GM10847 (cell line): ENCODE measurements around the gene JAM3.

Experiments
- POLR2A ChIP-seq: IDR thresholded peaks from 2 replicates; pipeline ENCODE4 v1.6.1; 2011; ENCODE audit not compliant: insufficient read length; ENCODE audit errors: extremely low read depth

The JAM3 gene

DNA sequence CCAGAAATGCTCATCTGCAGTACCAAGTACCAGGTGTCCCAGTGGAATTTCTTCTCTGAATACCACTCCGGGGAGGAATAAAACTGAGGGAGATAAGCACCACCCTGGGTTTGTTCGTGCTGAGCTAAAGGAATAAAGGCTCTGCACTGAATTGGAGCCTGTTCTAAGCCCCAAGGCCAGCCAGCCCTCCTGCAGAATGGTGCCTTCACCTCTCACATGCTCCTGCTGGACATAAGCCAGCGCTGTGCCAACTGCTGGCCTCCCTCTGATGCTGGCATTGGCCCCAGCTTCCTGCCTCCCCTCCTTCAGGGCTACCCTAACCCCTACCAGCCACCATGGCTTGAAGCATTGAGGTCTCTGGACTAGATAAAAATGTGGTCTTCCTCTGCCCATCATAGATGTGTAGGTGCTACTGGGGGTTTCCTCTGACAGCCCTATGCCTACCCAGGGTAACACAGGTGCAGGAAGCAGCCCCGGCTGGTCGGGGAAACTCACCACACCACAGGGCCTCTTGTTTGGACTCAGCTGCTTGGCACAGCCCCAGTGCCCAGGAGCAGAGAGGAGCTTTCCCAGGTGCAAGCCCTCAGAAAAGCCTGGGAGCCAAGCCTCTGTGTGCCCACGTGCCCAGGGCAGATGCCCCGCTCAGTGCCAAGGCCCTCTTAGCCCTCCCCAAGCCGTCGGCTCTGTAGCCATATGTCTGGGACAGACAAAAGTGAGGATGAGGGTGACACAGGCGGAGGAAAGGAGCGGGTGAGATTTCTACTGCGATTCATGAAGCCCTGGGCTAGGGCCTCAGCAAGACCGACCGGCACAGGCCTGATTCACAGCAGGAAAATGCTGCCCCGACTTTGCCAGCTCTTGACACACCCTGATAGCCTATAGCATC is 34.1 kb upstream of the JAM3 start:
- TF ChIP-seq POLR2A: no peak

DNA sequence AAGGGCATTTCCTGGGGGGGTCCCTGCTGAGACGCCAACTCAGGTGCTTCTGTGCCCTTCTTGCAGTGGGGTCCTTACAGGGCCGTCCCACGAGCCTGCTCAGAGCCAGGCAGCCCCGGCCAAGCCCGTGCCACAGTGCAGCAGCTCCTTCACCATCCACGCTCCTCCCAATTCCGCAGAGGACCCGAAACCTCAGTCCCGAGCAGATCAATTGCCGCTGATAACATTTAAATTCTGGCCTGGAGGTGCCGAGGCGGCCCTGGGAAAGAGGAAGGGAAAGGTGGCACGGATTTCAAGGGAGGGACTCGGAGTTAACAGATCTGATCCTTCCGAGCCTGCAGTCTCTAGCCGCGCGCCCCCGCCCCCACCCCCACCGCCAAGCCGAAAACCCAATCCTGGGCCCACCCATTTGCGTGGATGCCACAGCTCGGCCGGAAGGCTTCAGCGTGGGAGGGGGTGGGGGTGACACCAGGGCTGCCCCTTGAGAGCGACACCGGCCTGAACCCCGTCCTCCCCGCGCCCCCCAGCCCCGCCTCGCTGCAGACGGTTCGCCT is 32.3 kb upstream of the JAM3 start:
- no peak for TF ChIP-seq POLR2A

DNA sequence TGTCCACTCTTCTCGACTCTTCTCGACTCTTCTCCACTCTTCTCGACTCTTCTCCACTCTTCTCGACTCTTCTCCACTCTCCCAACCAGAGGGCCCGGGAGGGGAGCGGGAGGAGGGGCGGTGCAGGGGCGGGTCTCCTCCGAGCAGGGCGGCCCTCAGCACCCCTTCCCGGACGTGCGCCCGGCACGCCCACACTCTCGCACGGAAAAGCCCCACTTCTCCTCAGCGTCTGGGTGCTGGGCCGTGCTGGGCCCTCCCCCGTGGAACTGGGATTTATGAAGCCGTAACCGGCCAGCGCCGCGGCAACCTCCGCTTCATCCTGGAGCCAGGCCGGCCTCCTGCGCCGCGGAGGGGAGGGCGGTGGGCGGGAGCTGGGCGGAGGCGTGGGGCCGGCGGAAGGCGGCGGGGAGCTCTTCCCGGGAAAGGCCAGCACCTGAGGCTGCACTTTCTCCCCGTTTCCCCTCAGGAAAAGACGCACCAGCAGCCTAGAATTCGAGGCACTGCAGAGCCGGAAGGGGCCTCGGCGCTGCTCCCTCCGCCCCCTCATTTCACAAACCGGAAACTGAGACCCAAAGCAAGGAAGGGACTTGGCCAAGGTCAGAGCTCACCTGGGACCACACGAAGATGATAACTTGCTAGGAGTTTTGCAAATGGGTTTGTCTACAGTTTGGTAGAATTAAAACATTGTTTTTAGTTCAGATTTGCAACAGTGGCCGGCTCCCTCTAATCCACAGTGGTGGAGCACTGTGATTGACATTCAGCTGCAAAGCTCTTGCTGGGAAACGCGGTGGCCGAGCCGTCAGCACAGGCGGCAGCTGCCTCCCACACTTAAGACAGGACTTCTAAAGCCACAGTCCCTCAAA is 31.6 kb upstream of the JAM3 start:
- TF ChIP-seq POLR2A: no peak

DNA sequence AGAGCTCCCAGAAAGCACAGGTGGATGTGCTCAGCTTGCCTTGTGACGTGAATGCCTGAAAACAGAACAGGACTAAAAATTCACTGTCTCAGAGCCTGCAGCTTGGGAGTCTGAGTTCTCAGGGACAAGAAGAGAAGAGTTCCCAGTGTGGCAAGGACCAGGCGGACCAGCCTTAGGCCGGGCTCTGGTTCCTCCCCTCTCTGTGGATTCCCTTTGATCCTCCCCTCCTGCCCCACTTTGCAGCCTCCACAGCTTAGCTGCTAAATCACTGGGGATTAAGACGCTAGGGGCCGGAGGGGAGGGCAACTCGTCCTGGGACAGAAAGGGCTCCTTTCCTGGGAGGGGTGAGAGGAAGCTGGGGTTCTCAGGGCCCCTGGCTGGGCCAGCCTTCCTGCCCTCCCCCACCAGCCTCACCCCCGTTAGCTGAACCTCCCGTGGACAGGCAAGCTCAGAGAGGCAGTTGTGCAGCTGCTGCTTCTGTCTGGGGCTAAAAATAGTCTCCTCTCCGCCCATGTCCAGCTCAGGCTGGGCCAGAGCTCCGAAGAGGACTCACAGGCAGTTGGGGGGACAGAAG is 29.9 kb upstream of the JAM3 start:
- no peak for TF ChIP-seq POLR2A

DNA sequence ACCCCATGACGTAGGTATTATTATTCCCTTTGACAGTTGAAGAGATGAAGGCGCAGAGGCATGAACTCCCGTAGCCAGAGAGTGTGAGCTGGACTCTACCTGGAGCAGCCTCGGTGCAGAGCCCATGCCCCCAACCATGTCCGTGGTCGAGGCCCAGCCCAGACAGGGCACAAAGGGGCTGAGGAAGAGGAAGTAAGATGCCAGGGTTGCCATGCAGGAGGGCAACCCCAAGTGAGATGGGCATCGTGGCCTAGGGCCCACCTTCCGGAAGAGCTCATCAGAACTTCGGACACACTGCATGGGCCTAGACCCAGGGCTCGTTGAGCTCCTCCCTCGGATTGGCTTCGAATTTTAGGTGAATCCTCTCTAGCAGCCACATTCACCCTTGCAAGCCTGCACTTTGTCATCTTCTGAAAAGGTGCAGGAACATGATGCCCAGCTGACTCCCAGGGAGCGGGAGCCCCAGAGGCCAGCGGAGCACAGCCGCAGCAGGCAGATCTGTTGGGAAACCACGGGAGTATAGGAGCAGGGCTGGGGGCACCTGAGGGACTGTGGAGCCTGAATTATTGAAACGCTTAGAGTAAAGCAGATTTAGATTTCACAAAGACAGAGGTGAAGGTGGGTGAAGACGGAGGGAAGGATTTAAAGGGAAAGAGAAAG is 29.0 kb upstream of the JAM3 start:
- no peak for TF ChIP-seq POLR2A

DNA sequence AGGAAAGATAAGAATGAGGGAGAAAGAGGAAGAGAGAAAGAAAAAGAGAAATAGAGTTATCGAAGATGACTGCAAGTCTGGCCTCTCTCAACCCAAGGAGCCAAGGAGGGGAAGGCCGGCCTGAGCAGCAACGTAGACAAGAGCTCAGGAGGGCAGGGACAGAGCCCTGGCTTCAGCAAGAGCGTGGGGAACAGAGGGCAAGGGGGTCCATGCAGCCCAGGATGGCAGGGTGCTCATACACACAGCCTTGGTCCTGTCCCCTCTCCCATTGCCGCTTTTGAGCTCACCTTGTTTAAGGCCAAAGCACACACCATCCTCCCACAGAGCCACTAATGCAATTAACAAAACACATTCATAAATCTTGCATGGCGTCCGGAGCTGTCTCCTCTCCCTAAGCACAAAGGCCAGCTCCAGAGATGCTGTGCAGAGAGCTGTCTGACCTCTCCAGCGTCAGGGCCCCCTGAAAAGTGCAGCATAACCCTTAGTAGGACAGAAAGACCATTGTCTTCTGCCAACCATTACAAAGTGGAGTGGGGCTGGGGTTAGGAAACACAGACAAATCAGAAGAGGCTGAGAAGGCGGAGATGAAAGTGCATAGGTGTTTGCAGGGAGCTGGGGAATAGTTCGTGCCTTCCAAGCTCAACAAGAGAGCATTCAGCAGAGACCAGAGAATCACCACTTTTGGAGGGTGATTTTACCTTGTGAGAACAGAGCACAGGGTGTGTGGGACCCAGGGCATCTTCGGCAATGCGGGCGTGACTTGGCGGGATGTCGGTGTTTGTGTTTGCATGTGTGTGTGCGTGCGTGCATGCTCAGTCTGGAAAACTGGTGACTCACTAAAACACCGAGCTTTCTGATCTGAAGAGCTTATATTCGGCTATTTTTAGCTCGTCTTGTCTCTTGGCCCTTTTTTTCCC is 28.2 kb upstream of the JAM3 start:
- TF ChIP-seq POLR2A: no peak

DNA sequence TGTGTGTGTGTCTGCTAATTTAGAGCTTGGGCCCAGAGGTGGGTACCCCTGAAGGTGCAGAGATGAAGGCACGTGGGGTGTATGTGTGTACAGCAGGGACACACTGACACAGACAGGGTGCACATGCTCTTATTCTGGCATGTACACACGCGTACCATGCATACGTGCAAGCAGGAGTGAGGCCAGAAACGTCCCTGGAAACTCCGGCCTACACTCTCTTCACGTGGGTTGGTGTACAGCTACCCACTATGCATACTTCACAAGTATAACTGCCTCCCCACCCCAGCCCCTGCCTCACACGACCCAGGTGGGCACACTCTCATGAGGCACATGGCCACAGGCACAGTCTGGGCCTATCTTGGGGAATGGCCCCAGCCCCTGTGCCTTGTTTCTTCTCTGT is 27.5 kb upstream of the JAM3 start:
- TF ChIP-seq POLR2A: no peak

DNA sequence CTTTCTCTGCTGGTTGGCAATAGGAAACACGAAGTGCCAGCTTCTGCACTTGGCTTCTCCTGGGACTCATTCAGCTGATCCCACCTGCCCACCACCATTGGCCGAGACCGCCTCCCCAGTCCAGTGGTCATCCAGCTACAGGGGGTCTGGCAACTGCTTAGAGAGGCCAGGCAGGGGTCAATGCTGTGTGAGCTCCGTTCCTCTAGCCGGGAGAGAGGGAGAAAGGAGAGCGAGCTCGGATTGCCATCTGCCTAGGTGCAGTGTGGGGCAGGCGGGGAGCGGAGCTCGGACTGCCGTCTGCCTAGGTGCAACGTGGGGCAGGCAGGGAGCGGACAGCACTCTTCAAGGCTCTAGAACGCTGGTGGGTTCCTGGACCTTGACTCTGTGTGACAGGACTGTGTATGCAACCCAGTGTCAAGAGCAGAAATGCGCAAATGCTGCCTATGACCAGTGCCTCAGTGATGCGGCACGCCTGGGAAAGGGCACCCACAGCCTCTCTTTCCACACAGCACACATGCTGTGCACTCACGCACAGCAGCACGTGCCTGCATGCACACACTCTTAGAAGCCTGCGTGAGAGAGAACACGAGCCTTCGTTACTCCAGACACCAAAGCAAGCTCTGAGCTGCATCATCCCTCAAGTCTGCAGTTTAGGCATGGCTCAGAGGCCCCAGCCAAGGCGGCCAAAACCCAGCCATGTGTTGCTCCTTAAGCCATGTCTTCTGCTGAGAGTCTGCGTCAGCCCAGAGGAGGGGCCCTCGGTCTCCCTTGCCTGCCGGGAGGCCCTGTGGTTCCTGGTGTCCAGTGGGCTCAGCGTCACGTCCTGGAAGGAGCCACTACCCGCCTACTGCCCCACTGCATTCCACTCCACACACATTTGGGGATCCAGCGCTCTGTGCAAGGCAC is 26.8 kb upstream of the JAM3 start:
- no peak for TF ChIP-seq POLR2A

DNA sequence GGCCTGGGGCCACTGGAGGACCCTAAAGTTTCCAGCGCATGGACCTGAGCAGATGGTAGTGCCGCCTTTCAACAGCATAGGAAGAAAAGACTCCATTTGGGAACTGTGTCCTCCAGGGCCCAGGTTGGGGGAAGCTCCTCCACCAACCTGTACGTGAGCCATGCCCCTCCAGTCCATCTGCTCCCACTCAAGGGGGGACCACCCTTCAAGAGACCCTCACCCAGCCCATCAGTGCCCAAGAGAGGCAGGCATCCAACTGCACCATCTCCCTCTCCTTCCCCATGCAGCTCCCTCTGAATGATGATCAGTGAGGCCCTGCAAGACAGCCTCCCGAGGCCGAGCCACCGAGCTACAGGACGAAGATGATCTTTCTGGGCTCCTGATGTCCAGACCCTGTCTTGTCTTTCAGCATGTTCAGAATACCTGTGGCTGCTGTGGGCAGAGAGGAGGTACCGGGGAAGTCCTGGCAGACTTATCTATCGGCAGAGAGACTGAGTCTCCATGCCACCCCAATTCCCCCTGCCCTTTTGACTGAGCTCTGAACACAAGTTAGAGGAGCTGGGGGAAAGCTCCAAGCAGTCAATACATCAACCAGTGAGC is 25.0 kb upstream of the JAM3 start:
- no peak for TF ChIP-seq POLR2A

DNA sequence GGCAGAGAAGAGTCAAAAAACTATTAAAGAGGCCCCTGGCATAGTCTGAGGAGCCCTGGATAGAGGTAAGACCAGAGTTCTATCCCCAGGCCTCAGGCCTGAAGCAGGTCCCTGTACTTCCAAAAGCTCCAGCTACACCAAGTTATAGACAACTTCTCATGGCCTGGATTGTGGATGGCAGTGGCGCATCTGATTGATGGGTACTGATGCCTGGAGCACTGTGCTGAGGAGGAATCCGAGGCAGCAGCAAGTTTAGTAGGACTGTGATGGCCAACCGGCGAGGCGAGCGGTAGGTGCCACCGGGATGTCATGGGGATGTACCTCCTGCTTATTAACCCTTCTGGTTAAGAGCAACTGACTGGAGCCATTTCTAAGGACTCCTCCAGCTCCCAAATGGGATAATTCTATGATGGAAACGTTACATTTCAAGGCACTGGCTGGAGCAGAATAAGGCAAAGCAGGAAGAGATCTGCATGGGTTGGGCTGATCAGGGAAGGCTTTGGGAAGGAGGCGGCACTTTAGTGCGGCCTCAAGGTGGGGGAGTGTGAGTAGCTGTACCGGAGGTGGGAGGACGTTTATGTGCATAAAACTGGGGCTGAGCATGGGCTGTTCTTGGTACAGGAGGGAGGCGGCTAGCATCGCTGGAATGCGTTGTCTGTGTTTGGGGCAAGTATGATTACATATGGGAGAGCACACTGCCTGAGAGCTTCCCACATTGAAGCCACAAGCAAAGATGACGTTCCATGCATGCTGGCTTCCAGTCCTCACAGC is 24.2 kb upstream of the JAM3 start:
- TF ChIP-seq POLR2A: no peak

DNA sequence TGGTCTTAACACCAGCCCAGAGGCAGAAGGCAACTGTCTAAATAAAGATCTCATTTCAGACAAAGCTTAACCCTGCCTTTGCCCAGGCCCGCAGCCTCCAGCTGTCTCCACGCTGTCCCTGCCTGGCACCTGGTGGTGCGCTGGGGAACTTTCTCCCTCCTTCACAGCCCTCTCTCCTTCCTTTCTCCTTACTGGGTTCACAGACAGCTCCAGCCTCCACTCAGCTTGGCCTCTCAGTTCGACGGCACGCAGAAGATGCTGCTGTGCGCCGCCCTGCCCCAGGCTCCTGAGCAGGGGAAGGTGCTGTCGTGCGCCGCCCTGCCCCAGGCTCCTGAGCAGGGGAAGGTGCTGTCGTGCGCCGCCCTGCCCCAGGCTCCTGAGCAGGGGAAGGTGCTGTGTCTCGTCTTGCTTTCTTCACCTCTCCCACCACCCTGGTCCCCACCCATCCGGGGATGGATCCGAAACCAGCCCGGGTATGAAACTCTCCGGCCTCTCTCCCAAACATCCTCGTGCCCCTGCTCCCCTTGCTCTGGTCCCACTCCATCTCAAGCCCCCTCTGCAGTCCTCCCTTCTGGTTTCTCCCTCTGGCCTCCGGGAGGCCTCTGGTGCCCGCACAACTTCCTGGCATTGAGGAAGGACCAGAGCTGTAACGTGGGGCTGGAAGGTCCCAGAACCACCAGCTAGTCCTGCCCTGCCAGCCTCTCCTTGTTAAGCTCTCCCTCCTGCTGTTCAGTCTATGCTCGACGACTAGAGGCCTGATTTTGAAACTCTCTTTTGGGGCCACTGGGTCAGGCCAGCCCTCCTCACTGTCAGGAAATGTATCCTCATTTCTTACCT is 22.9 kb upstream of the JAM3 start:
- TF ChIP-seq POLR2A: no peak
